Liver (tissue), 9 donors: Measurements from ENCODE around the gene DAGLA. TPM values are rescaled to one million over a fixed set of nuclear protein-coding genes. Genes with fewer than 3 reads are reported as not detected.

ENCODE experiments used
- DNase-seq: peaks from one replicate; pipeline ENCODE4 v3.0.0-alpha.2; 2017; ENCODE audit warnings: low spot score
- H3K27ac ChIP-seq, 2 donors: one replicate each; pipeline ENCODE4 v1.7.0; 2013; ENCODE audit warnings: inconsistent platforms in 2 of 2, low read length in 2 of 2, control low read depth in 1 of 2, low read depth in 1 of 2, mild to moderate bottlenecking in 1 of 2
- H3K27me3 ChIP-seq, 4 donors: one replicate each; pipeline versions ENCODE4 v1.6.1 to v1.7.0; 2013; ENCODE audit warnings: low read length in 3 of 4, inconsistent platforms in 1 of 4, mild to moderate bottlenecking in 1 of 4, moderate library complexity in 1 of 4; ENCODE audit not compliant: control insufficient read depth in 4 of 4, insufficient read depth in 4 of 4
- H3K36me3 ChIP-seq, 4 donors: one replicate each; pipeline versions ENCODE4 v1.6.1 to v1.7.0; 2013; ENCODE audit warnings: low read length in 3 of 4, mild to moderate bottlenecking in 3 of 4, low read depth in 1 of 4, moderate library complexity in 1 of 4; ENCODE audit not compliant: control insufficient read depth in 4 of 4, insufficient read depth in 3 of 4
- H3K4me1 ChIP-seq, 4 donors: one replicate each; pipeline versions ENCODE4 v1.6.1 to v1.7.0; 2013; ENCODE audit warnings: low read length in 3 of 4, mild to moderate bottlenecking in 3 of 4, moderate library complexity in 1 of 4; ENCODE audit not compliant: control insufficient read depth in 4 of 4, insufficient read depth in 4 of 4
- H3K4me3 ChIP-seq, 3 donors: one replicate each; pipeline versions ENCODE4 v1.6.1 to v1.7.0; 2013; ENCODE audit warnings: low read length in 3 of 3, control low read depth in 1 of 3, low read depth in 1 of 3, mild to moderate bottlenecking in 1 of 3
- H3K9ac ChIP-seq, 2 donors: one replicate each; pipeline ENCODE4 v1.7.0; 2013; ENCODE audit warnings: low read length in 2 of 2, mild to moderate bottlenecking in 2 of 2, moderate library complexity in 2 of 2, control low read depth in 1 of 2, low read depth in 1 of 2
- H3K9me3 ChIP-seq, 4 donors: one replicate each; pipeline versions ENCODE4 v1.6.1 to v1.7.0; 2013; ENCODE audit warnings: low read length in 3 of 4; ENCODE audit not compliant: control insufficient read depth in 4 of 4
- ATF3 ChIP-seq: IDR thresholded peaks from 2 replicates; pipeline ENCODE4 v1.6.1; 2016; ENCODE audit warnings: antibody characterized with exemption
- CTCF ChIP-seq: fragments of 150-350 bp; IDR thresholded peaks from 2 replicates; pipeline ENCODE4 v1.5.1; 2017; ENCODE audit warnings: improper control_type of control experiment, low read depth, low read length; ENCODE audit not compliant: missing input control
- EGR1 ChIP-seq, 2 donors: IDR thresholded peaks; 2 replicates each; pipeline ENCODE4 v1.6.1; 2016 to 2018; ENCODE audit warnings: antibody characterized with exemption in 2 of 2, low read depth in 2 of 2
- FOXA1 ChIP-seq: IDR thresholded peaks from 2 replicates; pipeline ENCODE4 v1.6.1; 2016; ENCODE audit warnings: antibody characterized with exemption
- FOXA2 ChIP-seq: IDR thresholded peaks from 2 replicates; pipeline ENCODE4 v1.6.1; 2016; ENCODE audit warnings: antibody characterized with exemption
- GABPA ChIP-seq, 2 donors: IDR thresholded peaks in 1 of 2; conservative IDR thresholded peaks in 1 of 2; 2 replicates each; pipeline ENCODE4 v1.6.1; 2016; ENCODE audit warnings: antibody characterized with exemption in 2 of 2, mild to moderate bottlenecking in 1 of 2, moderate library complexity in 1 of 2
- HNF4A ChIP-seq, 2 donors: conservative IDR thresholded peaks; 2 replicates each; pipeline ENCODE4 v1.6.1; 2016; ENCODE audit warnings: antibody characterized with exemption in 2 of 2, mild to moderate bottlenecking in 2 of 2
- HNF4G ChIP-seq: IDR thresholded peaks from 2 replicates; pipeline ENCODE4 v1.6.1; 2016; ENCODE audit warnings: antibody characterized with exemption
- JUND ChIP-seq, 2 donors: IDR thresholded peaks; 2 replicates each; pipeline ENCODE4 v1.6.1; 2016; ENCODE audit warnings: antibody characterized with exemption in 2 of 2
- MAX ChIP-seq: IDR thresholded peaks from 2 replicates; pipeline ENCODE4 v1.6.1; 2016; ENCODE audit warnings: antibody characterized with exemption
- NR2F2 ChIP-seq: IDR thresholded peaks from 2 replicates; pipeline ENCODE4 v1.6.1; 2016; ENCODE audit warnings: antibody characterized with exemption
- RAD21 ChIP-seq, 2 donors: IDR thresholded peaks; 2 replicates each; pipeline ENCODE4 v1.6.1; 2016; ENCODE audit warnings: antibody characterized with exemption in 2 of 2, mild to moderate bottlenecking in 2 of 2
- REST ChIP-seq: IDR thresholded peaks from 2 replicates; pipeline ENCODE4 v1.6.1; 2016; ENCODE audit warnings: antibody characterized with exemption, mild to moderate bottlenecking
- RXRA ChIP-seq, 2 donors: IDR thresholded peaks; 2 replicates each; pipeline ENCODE4 v1.6.1; 2017 to 2018; ENCODE audit warnings: antibody characterized with exemption in 2 of 2, mild to moderate bottlenecking in 1 of 2
- SP1 ChIP-seq: IDR thresholded peaks from 2 replicates; pipeline ENCODE4 v1.6.1; 2018; ENCODE audit warnings: antibody characterized with exemption, mild to moderate bottlenecking
- TAF1 ChIP-seq: conservative IDR thresholded peaks from 2 replicates; pipeline ENCODE4 v1.6.1; 2016; ENCODE audit warnings: antibody characterized with exemption, mild to moderate bottlenecking
- YY1 ChIP-seq: IDR thresholded peaks from 2 replicates; pipeline ENCODE4 v1.6.1; 2016; ENCODE audit warnings: antibody characterized with exemption, mild to moderate bottlenecking
- ZBTB33 ChIP-seq: IDR thresholded peaks from 2 replicates; pipeline ENCODE4 v1.6.1; 2016; ENCODE audit warnings: antibody characterized with exemption
- WGBS: extraction: QIAGEN DNeasy Blood & Tissue Kit; methylation state at CpG from one replicate; pipeline ENCODE4 v1.1.7; 2013; 5-methylcytosine and 5-hydroxymethylcytosine counted together
- polyA plus RNA-seq, 2 donors: library from polyadenylated mRNA; stranded (reverse) in 1 of 2; unstranded in 1 of 2; fragments of 200-250 nt in 1 of 2; fragments of >200 nt in 1 of 2; fragmentation: Nextera tagmentation in 1 of 2; extraction: Ambion mirVana in 1 of 2; gene quantifications; one replicate each; pipeline versions ENCODE4 v1.2.1 to v1.2.3, GENCODE V29; 2013 to 2015
- total RNA-seq, 2 donors: library from RNA; depleted of rRNA; stranded (reverse); fragments of >200 nt; gene quantifications; one replicate each; pipeline ENCODE4 v1.2.3, GENCODE V29; 2014
- donor health status: healthy.
- donor health status: healthy.
- donor health status: healthy.
- donor health status: healthy.
- donor health status: healthy.

DAGLA gene
- total and polyA plus RNA-seq, 4 donors: 0.13 to 0.84 (median 0.60) TPM

- no peaks in the 10 kb centered on the region for H3K27me3 ChIP-seq
- H3K4me3 ChIP-seq: peak overlapping the region in 1 of 3 donors; percentile 71
- no peak for DNase-seq
- no peak overlapping the region for H3K27ac ChIP-seq
- TF ChIP-seq ZBTB33 (no peak), REST (no peak), GABPA (IDR thresholded peaks at IDR 0.05 in 1 of 2, conservative IDR thresholded peaks at IDR 0.05 in 1 of 2) (no peak), EGR1 (IDR thresholded peaks at IDR 0.05; ENCODE audit: low read depth in 2 of 2) (no peak), NR2F2 (no peak), ATF3 (no peak), MAX (no peak), SP1 (no peak), FOXA2 (no peak), HNF4G (no peak), CTCF (no peak), RXRA (IDR thresholded peaks at IDR 0.05) (no peak), JUND (IDR thresholded peaks at IDR 0.05) (no peak), RAD21 (IDR thresholded peaks at IDR 0.05) (no peak), YY1 (no peak), HNF4A (conservative IDR thresholded peaks at IDR 0.05) (no peak), TAF1 (no peak), FOXA1 (no peak)
- 68% methylated on average over 3 of the region's 3 CpGs for WGBS
- H3K36me3 ChIP-seq: peaks cover 8 to 14% (median 13%) of the 10 kb centered on the region in 4 donors
- no peaks in the 10 kb centered on the region for H3K9me3 ChIP-seq
- no peak overlapping the region for H3K9ac ChIP-seq
- H3K4me1 ChIP-seq: peaks cover 0 to 27% (median 22%) of the 10 kb centered on the region in 4 donors
Observed at GRCh38 chr11:61793829-61794204, 113.6 kb downstream of the DAGLA start.
